H1 (cell line): ENCODE measurements around the gene EIF2S1. TPM values are rescaled to one million over a fixed set of nuclear protein-coding genes. Genes with fewer than 3 reads are reported as not detected.

Experiments
- CTCF ChIA-PET: fragments of 300-600 bp; sonication (Branson Sonifier 250); formaldehyde crosslinking; loops from one replicate; lab custom pipeline; 2021; ENCODE audit not compliant: partially characterized antibody; lab: Charles Lee
- POLR2A ChIA-PET: fragments of 300-600 bp; sonication (Branson Sonifier 250); formaldehyde crosslinking; loops from one replicate; lab custom pipeline; 2021; ENCODE audit warnings: inconsistent platforms; ENCODE audit not compliant: partially characterized antibody; lab: Charles Lee
- DNase-seq, 2 experiments: peaks; one replicate each; pipeline versions ENCODE4 v3.0.0 to v3.0.0-alpha.2; 2010 to 2022; ENCODE audit warnings: low spot score in 2 of 2, low read depth in 1 of 2, mixed read lengths in 1 of 2
- FAIRE-seq: peaks from 2 replicates; lab custom pipeline; 2011; peaks lifted over from hg19 to GRCh38; lab: Jason Lieb, UNC
- H2AFZ ChIP-seq: 2 replicates; pipeline ENCODE4 v1.8.1; 2012; ENCODE audit warnings: low read length, inconsistent platforms
- H2AK5ac ChIP-seq: 2 replicates; pipeline ENCODE4 v1.6.1; 2013; ENCODE audit warnings: low read depth, low read length
- H2BK120ac ChIP-seq: replicated peaks from 2 replicates; pipeline ENCODE3; 2013; ENCODE audit warnings: low read depth, low read length, inconsistent platforms
- H2BK12ac ChIP-seq: 2 replicates; pipeline ENCODE4 v1.6.1; 2013; ENCODE audit warnings: low read depth, low read length
- H2BK15ac ChIP-seq: 2 replicates; pipeline ENCODE4 v1.6.1; 2013; ENCODE audit warnings: low read length
- H2BK20ac ChIP-seq: 2 replicates; pipeline ENCODE4 v1.6.1; 2013; ENCODE audit warnings: low read length
- H2BK5ac ChIP-seq: 2 replicates; pipeline ENCODE4 v1.6.1; 2013; ENCODE audit warnings: low read depth, low read length
- H3K14ac ChIP-seq: 2 replicates; pipeline ENCODE4 v1.6.1; 2013; ENCODE audit warnings: inconsistent platforms; ENCODE audit not compliant: insufficient read length
- H3K18ac ChIP-seq: 2 replicates; pipeline ENCODE4 v1.6.1; 2013; ENCODE audit warnings: low read length; ENCODE audit errors: extremely low read depth
- H3K23ac ChIP-seq: 2 replicates; pipeline ENCODE4 v1.6.1; 2013; ENCODE audit warnings: inconsistent platforms; ENCODE audit not compliant: insufficient read length
- H3K23me2 ChIP-seq: 2 replicates; pipeline ENCODE4 v1.6.1; 2013; ENCODE audit warnings: low read depth, low read length
- H3K27ac ChIP-seq: 2 replicates; pipeline ENCODE4 v1.6.1; 2011; ENCODE audit warnings: low read depth, low read length, inconsistent platforms
- H3K27me3 ChIP-seq, 4 experiments: replicated peaks in 1 of 4; 1 replicate in 1 of 4; 2 replicates in 3 of 4; pipeline versions ENCODE4 v1.6.1 to v1.8.1; 2011 to 2013; ENCODE audit warnings: low read length in 3 of 4, mild to moderate bottlenecking in 3 of 4, inconsistent platforms in 2 of 4, mixed read lengths in 2 of 4, moderate library complexity in 1 of 4; ENCODE audit not compliant: control insufficient read depth in 3 of 4, insufficient read depth in 3 of 4; ENCODE audit errors: extremely low read depth in 1 of 4
- H3K36me3 ChIP-seq, 4 experiments: 2 replicates each; pipeline versions ENCODE4 v1.6.1 to v1.8.1; 2011 to 2013; ENCODE audit warnings: mild to moderate bottlenecking in 4 of 4, low read length in 3 of 4, moderate library complexity in 2 of 4, control low read depth in 1 of 4, inconsistent platforms in 1 of 4; ENCODE audit not compliant: insufficient read depth in 4 of 4, control insufficient read depth in 2 of 4
- H3K4ac ChIP-seq: replicated peaks from 2 replicates; pipeline ENCODE3; 2013; ENCODE audit warnings: low read length, low read depth, mixed read lengths, inconsistent platforms; ENCODE audit not compliant: insufficient read length
- H3K4me1 ChIP-seq, 4 experiments: replicated peaks in 1 of 4; 1 replicate in 1 of 4; 2 replicates in 3 of 4; pipeline versions ENCODE4 v1.6.1 to v1.8.1; 2011 to 2013; ENCODE audit warnings: low read length in 3 of 4, inconsistent platforms in 2 of 4, mixed read lengths in 1 of 4; ENCODE audit not compliant: insufficient read depth in 4 of 4, control insufficient read depth in 3 of 4
- H3K4me2 ChIP-seq, 2 experiments: 2 replicates each; pipeline versions ENCODE4 v1.6.1 to v1.8.1; 2011 to 2013; ENCODE audit warnings: low read depth in 2 of 2, low read length in 2 of 2, control low read depth in 1 of 2, inconsistent platforms in 1 of 2, mild to moderate bottlenecking in 1 of 2; ENCODE audit not compliant: insufficient read depth in 1 of 2
- H3K4me3 ChIP-seq, 4 experiments: fragments of 200-600, 300-600 bp in 1 of 4; sonication (generic), shearing (Covaris generic), sonication (Bioruptor Twin) in 1 of 4; 2 replicates each; pipeline versions ENCODE4 v1.5.1 to v1.8.1; 2011 to 2016; ENCODE audit warnings: low read length in 4 of 4, low read depth in 3 of 4, control low read depth in 2 of 4, inconsistent platforms in 2 of 4, mild to moderate bottlenecking in 2 of 4, mixed read lengths in 1 of 4, moderate library complexity in 1 of 4; ENCODE audit not compliant: insufficient read depth in 2 of 4; ENCODE audit errors: extremely low read depth in 1 of 4
- H3K56ac ChIP-seq: replicated peaks from 2 replicates; pipeline ENCODE3; 2013; ENCODE audit warnings: low read depth, mild to moderate bottlenecking, mixed read lengths, low read length, inconsistent platforms; ENCODE audit not compliant: insufficient read length
- H3K79me1 ChIP-seq: 2 replicates; pipeline ENCODE4 v1.6.1; 2013; ENCODE audit warnings: low read depth, low read length, control low read depth
- H3K79me2 ChIP-seq, 2 experiments: 2 replicates each; pipeline versions ENCODE4 v1.6.1 to v1.8.1; 2012 to 2013; ENCODE audit warnings: low read length in 2 of 2, mild to moderate bottlenecking in 2 of 2, inconsistent platforms in 1 of 2; ENCODE audit not compliant: insufficient read depth in 2 of 2, control insufficient read depth in 1 of 2
- H3K9ac ChIP-seq, 4 experiments: replicated peaks in 1 of 4; 1 replicate in 1 of 4; 2 replicates in 3 of 4; pipeline versions ENCODE4 v1.6.1 to v1.8.1; 2011 to 2013; ENCODE audit warnings: low read depth in 3 of 4, low read length in 3 of 4, control low read depth in 2 of 4, mild to moderate bottlenecking in 2 of 4, moderate library complexity in 2 of 4, inconsistent platforms in 1 of 4; ENCODE audit errors: extremely low read depth in 1 of 4
- H3K9me3 ChIP-seq, 2 experiments: 2 replicates each; pipeline versions ENCODE4 v1.6.1 to v1.8.1; 2012 to 2013; ENCODE audit warnings: mild to moderate bottlenecking in 2 of 2, moderate library complexity in 2 of 2, control low read depth in 1 of 2, inconsistent platforms in 1 of 2, low read depth in 1 of 2, low read length in 1 of 2, mixed read lengths in 1 of 2; ENCODE audit not compliant: insufficient read depth in 2 of 2
- H4K20me1 ChIP-seq, 2 experiments: replicated peaks in 1 of 2; 2 replicates each; pipeline versions ENCODE3 to v1.8.1; 2011 to 2013; ENCODE audit warnings: inconsistent platforms in 2 of 2, low read length in 2 of 2, mild to moderate bottlenecking in 1 of 2; ENCODE audit not compliant: insufficient read depth in 2 of 2, control insufficient read depth in 1 of 2
- H4K5ac ChIP-seq: 2 replicates; pipeline ENCODE4 v1.6.1; 2013; ENCODE audit warnings: low read length, low read depth, mixed read lengths, inconsistent platforms; ENCODE audit not compliant: insufficient read length
- H4K8ac ChIP-seq: 2 replicates; pipeline ENCODE4 v1.8.0; 2013; ENCODE audit warnings: mild to moderate bottlenecking, moderate library complexity, low read length, inconsistent platforms; ENCODE audit not compliant: insufficient read depth; ENCODE audit errors: extremely low read depth
- H4K91ac ChIP-seq: replicated peaks from 2 replicates; pipeline ENCODE3; 2013; ENCODE audit warnings: low read length, mixed read lengths, inconsistent platforms; ENCODE audit not compliant: insufficient read length
- RFX5 ChIP-seq: IDR thresholded peaks from 2 replicates; pipeline ENCODE4 v1.6.1; 2011; ENCODE audit warnings: low read depth, low read length, improper control_type of control experiment, borderline replicate concordance
- SIN3A ChIP-seq, 2 experiments: IDR thresholded peaks in 1 of 2; conservative IDR thresholded peaks in 1 of 2; 2 replicates each; pipeline ENCODE4 v1.6.1; 2011 to 2012; ENCODE audit warnings: low read length in 2 of 2, improper control_type of control experiment in 1 of 2, low read depth in 1 of 2, mild to moderate bottlenecking in 1 of 2
- polyA plus RNA-seq, 7 experiments: library from polyadenylated mRNA; depleted of rRNA in 3 of 7; stranded (reverse) in 5 of 7; unstranded in 2 of 7; fragments of >200 nt in 5 of 7; fragments of 200-250 nt in 2 of 7; gene quantifications; 1 replicate in 5 of 7; 2 replicates in 1 of 7; 4 replicates in 1 of 7; pipeline versions ENCODE4 v1.2.1 to v1.2.3, GENCODE V29; 2011 to 2013; ENCODE audit warnings: missing spikeins in 2 of 7, mixed read lengths in 2 of 7
- total RNA-seq: library from RNA; stranded (reverse); fragmentation: NEBNext Ultra II Directional; extraction: Animal tissue kit (Norgen Biotek cat#: 25700); gene quantifications from 2 replicates; pipeline ENCODE4 v1.2.1, GENCODE V29; 2021

EIF2S1 gene
- total and polyA plus RNA-seq, 2 of the 8 experiments (the other 6 are each of a cell fraction or from before 2014, with no cell fraction given): 35.1 to 146 TPM

- Histone ChIP-seq H3K18ac (no peak overlapping the region), H3K79me1 (no peaks in the 10 kb centered on the region), H3K27ac (no peak overlapping the region), H3K23me2 (no peaks in the 10 kb centered on the region), H3K14ac (no peak overlapping the region), H3K36me3 (peaks cover 8 to 69% (median 47%) of the 10 kb centered on the region in 4 experiments), H4K5ac (no peak overlapping the region), H2AK5ac (no peak overlapping the region), H4K91ac (no peak overlapping the region), H3K9me3 (no peaks in the 10 kb centered on the region), H3K56ac (no peak overlapping the region), H2BK120ac (no peak overlapping the region), H2AFZ (no peak overlapping the region), H2BK15ac (no peak overlapping the region), H3K4me3 (no peak overlapping the region), H3K4me1 (no peaks in the 10 kb centered on the region), H3K79me2 (no peaks in the 10 kb centered on the region), H3K4ac (no peak overlapping the region), H4K8ac (no peak overlapping the region), H3K27me3 (no peaks in the 10 kb centered on the region), H3K4me2 (no peak overlapping the region), H4K20me1 (no peaks in the 10 kb centered on the region), H3K9ac (no peak overlapping the region), H3K23ac (no peak overlapping the region), H2BK12ac (no peak overlapping the region), H2BK5ac (no peak overlapping the region), H2BK20ac (no peak overlapping the region)
- FAIRE-seq (no peak), DNase-seq (no peak)
- POLR2A ChIA-PET: interaction anchor here (1.3 kb wide), 1 partner anchor 23 kb away, joined by 3 read pairs; no protein-coding TSS in a partner anchor
- CTCF ChIA-PET: interaction anchor here (0.5 to 1.9 kb wide), 4 partner anchors 10 to 181 kb away, joined by 3 to 7 read pairs (median 3); partner anchors contain the start of gene ATP6V1D
- no peak for TF ChIP-seq RFX5
- TF ChIP-seq SIN3A (conservative IDR thresholded peaks at IDR 0.05 in 1 of 2, IDR thresholded peaks at IDR 0.05 in 1 of 2; ENCODE audit: low read depth in 1 of 2, low read length in 2 of 2): no peak
These were observed 14.5 kb upstream of the EIF2S1 start for GRCh38 chr14:67345583-67345982.
